GM06990 (cell line): ENCODE results near the gene CREB3L1.
"Not testable (repeated sequence)": the region's sequence is repeated elsewhere in the genome, so short reads cannot be mapped to it uniquely, and the experiment has no call there.

Source experiments
- DNase-seq: peaks from one replicate; pipeline ENCODE4 v3.0.0-alpha.2; 2011; ENCODE audit not compliant: insufficient read length; ENCODE audit errors: extremely low read depth
- H3K27me3 ChIP-seq: replicated peaks from 2 replicates; pipeline ENCODE4 v1.6.0; 2011; ENCODE audit warnings: low read length; ENCODE audit not compliant: control insufficient read depth, insufficient read depth
- H3K36me3 ChIP-seq: 2 replicates; pipeline ENCODE4 v1.5.1; 2011; ENCODE audit warnings: low read length; ENCODE audit not compliant: control insufficient read depth, insufficient read depth
- H3K4me3 ChIP-seq: replicated peaks from 2 replicates; pipeline ENCODE4 v1.5.1; 2011; ENCODE audit warnings: low read depth, mild to moderate bottlenecking, control low read depth, low read length
- TF ChIP-seq, protein P1 (sequence below): IDR thresholded peaks from 2 replicates; pipeline ENCODE4 v1.5.1; 2011; ENCODE audit warnings: low read length, control low read depth, mild to moderate bottlenecking, inconsistent platforms; ENCODE audit not compliant: insufficient read depth, poor library complexity, severe bottlenecking

CREB3L1 gene

DNA sequence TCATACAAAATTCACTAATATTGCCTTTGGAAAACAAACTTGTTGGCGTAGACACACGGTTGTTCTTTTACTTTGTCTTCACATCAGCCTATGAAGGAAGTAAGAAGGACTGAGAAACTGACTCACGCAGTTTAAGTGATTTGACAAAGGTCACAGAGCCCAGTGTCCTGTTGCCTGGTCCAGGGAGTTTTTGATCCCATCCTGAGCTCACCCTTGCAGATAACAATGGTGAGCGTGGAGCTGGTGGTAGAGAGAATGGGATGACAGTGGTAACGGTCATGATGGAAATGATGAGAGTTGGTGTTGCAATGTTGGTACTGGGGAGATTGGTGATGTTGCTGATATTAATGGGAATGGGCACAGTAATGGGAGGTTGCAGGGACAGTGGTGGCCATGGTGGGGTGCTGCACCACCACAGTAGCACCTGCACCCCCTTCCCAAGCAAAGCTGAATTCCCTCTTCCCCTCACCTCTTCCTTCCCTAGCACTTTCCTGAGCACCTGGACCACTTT is 22.0 kb downstream of the CREB3L1 start:
- DNase-seq, result no peak
- Histone ChIP-seq H3K27me3 (no peaks in the 10 kb centered on the region), H3K4me3 (no peak overlapping the region), H3K36me3 (no peaks in the 10 kb centered on the region)
- TF ChIP-seq, protein P1, sequence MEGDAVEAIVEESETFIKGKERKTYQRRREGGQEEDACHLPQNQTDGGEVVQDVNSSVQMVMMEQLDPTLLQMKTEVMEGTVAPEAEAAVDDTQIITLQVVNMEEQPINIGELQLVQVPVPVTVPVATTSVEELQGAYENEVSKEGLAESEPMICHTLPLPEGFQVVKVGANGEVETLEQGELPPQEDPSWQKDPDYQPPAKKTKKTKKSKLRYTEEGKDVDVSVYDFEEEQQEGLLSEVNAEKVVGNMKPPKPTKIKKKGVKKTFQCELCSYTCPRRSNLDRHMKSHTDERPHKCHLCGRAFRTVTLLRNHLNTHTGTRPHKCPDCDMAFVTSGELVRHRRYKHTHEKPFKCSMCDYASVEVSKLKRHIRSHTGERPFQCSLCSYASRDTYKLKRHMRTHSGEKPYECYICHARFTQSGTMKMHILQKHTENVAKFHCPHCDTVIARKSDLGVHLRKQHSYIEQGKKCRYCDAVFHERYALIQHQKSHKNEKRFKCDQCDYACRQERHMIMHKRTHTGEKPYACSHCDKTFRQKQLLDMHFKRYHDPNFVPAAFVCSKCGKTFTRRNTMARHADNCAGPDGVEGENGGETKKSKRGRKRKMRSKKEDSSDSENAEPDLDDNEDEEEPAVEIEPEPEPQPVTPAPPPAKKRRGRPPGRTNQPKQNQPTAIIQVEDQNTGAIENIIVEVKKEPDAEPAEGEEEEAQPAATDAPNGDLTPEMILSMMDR, result no peak

DNA sequence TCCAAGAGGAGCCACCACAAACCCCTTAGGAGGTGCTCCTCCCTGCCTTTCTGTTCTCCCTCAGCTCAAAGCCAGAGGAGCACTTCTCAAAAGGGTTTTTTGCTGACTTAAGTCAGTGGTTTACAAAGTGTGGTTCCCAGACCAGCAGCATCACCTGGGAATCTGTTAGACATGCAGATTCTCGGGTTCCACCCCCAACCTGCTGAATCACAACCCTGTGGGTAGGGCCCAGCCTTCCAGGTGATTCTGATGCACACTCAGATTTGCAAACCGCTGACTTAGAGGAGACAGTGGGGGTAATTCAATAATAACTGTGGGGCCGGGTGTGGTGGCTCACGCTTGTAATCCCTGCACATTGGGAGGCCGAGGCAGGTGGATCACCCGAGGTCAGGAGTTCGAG is 22.8 kb downstream of the CREB3L1 start:
- no peaks in the 10 kb centered on the region; the same call in 1 of the 2 replicates for H3K36me3 ChIP-seq
- no peak for DNase-seq
- H3K27me3 ChIP-seq, result no peaks in the 10 kb centered on the region
- TF ChIP-seq, protein P1, result no peak
- H3K4me3 ChIP-seq, result no peak overlapping the region

DNA sequence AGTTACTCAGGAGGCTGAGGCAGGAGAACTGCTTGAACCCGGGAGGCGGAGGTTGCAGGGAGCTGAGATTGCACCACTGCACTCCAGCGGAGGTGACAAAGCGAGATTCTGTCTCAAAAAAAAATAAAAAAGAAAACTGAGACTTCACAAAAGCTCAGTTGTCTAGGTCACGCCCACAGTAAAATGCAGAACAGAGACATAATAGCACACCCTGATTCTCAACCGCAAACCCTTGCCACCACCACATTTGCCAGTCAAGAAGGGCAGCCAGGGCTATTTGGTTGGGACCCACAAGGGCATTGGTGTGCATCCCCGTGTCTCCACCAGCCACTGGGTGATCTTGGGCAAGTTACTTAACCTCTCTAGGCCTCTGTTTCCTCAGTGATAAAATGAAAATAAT is 25.4 kb downstream of the CREB3L1 start:
- TF ChIP-seq, protein P1, result no peak
- Histone ChIP-seq H3K4me3 (no peak overlapping the region), H3K27me3 (no peaks in the 10 kb centered on the region), H3K36me3 (no peaks in the 10 kb centered on the region; the same call in 1 of the 2 replicates)
- peak; percentile 64 for DNase-seq

DNA sequence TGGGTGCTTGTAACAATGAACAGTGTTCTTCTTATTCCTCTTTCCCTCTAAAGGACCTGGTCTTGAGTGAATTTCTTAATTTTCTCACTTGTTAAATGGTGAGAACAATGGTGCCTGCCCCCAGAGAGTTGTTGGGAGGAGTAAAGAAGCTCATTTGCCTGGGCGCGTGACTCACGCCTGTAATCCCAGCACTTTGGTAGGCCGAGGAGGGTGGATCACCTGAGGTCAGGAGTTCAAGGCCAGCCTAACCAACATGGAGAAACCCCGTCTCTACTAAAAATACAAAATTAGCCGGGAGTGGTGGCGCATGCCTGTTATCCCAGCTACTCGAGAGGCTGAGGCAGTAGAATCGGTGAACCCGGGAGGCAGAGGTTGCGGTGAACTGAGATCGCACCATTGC is 26.6 kb downstream of the CREB3L1 start:
- not testable (repeated sequence) for DNase-seq, H3K36me3 ChIP-seq, H3K4me3 ChIP-seq, H3K27me3 ChIP-seq

DNA sequence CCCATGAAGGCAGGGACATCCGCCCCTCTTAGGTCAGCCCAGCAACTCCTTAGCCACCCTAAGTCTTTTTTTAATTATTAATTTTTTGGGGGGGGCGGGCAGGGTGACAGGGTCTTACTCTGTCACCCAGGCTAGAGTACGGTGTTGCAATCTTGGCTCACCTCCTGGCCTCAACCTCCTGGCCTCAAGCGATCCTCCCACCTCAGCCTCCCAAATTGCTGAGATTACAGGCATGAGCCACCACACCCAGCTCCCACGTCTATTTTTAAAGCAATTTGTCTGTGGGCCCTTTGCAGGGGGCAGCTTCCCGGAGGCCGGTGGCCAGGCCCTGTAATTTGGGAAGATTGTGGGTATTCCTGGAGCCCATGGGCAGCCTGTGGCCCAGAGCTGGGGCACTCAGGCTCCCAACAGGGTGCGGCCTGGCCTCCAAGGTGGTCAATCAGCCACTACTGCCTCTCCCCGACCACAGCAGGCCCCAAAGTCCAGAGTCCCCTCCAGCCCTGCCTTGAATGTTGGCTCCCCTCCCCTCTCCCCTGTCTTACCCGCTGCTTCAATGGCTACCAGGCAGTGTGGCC is 27.2 kb downstream of the CREB3L1 start:
- Histone ChIP-seq H3K4me3 (no peak overlapping the region), H3K27me3 (no peaks in the 10 kb centered on the region), H3K36me3 (no peaks in the 10 kb centered on the region; the same call in 1 of the 2 replicates)
- TF ChIP-seq, protein P1, result no peak
- DNase-seq, result no peak

DNA sequence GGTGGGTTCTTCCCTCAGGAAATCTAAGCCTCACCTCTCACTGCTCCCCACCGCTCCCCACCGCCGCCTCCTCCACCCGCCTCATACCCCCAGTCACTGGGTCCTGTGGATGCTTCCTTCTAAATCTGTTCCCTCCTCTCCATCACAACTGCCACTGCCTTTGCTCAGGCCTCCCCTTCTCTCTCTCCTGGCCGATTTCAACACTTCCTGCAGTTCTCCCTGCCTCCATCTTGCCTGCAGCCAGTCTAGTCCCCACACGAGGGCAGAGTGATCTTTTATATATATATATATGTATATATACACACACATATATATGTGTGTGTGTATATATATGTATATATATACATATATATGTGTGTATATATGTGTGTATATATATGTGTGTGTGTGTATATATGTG is 27.8 kb downstream of the CREB3L1 start:
- no peaks in the 10 kb centered on the region; the same call in 1 of the 2 replicates for H3K36me3 ChIP-seq
- H3K4me3 ChIP-seq, result no peak overlapping the region
- TF ChIP-seq, protein P1, result no peak
- DNase-seq, result no peak
- H3K27me3 ChIP-seq, result no peaks in the 10 kb centered on the region
